Muscle of arm (tissue), 12 donors: ENCODE data around the gene TFCP2L1. TPM values are rescaled to one million over a fixed set of nuclear protein-coding genes. Genes with fewer than 3 reads are reported as not detected.
"Not testable (repeated sequence)": the region's sequence is repeated elsewhere in the genome, so short reads cannot be mapped to it uniquely, and the experiment has no call there.

ENCODE experiments used
- DNase-seq: peaks from one replicate; pipeline ENCODE4 v3.0.0-alpha.2; 2013
- polyA plus RNA-seq, 12 donors: library from polyadenylated mRNA; unstranded; fragments of 120-200 nt; gene quantifications; one replicate each; pipeline ENCODE4 v1.2.1, GENCODE V29; 2013; ENCODE audit not compliant: insufficient read length in 12 of 12

The TFCP2L1 gene
- polyA plus RNA-seq, 12 donors = 0.12 to 2.1 (median 0.44) TPM; not detected in 1

GRCh38 chr2:121225681-121226080, 59.3 kb downstream of the TFCP2L1 start:
- DNase-seq = not testable (repeated sequence)

GRCh38 chr2:121220995-121221394, 64.0 kb downstream of the TFCP2L1 start:
- no peak for DNase-seq

GRCh38 chr2:121219866-121220265, 65.1 kb downstream of the TFCP2L1 start:
- no peak for DNase-seq

GRCh38 chr2:121218386-121218938, 66.5 kb downstream of the TFCP2L1 start:
- DNase-seq = no peak

GRCh38 chr2:121217627-121218026, 67.4 kb downstream of the TFCP2L1 start:
- no peak for DNase-seq

- DNase-seq = no peak
Measured at GRCh38 chr2:121214296-121214695, 70.7 kb downstream of the TFCP2L1 start.

- DNase-seq = no peak
Measured at GRCh38 chr2:121213386-121213785, 71.6 kb downstream of the TFCP2L1 start.

- no peak for DNase-seq
Measured at GRCh38 chr2:121212661-121213325, 72.2 kb downstream of the TFCP2L1 start.

- no peak for DNase-seq
Measured at GRCh38 chr2:121211689-121212151, 73.3 kb downstream of the TFCP2L1 start.

- DNase-seq = no peak
Measured at GRCh38 chr2:121211251-121211650, 73.8 kb downstream of the TFCP2L1 start.

- no peak for DNase-seq
Measured at GRCh38 chr2:121210691-121211090, 74.3 kb downstream of the TFCP2L1 start.

GRCh38 chr2:121209014-121209610, 75.9 kb downstream of the TFCP2L1 start:
- DNase-seq = no peak

GRCh38 chr2:121207494-121207893, 77.5 kb downstream of the TFCP2L1 start:
- no peak for DNase-seq

- no peak for DNase-seq
Measured at GRCh38 chr2:121205321-121205942, 79.6 kb downstream of the TFCP2L1 start.

- DNase-seq = no peak
Measured at GRCh38 chr2:121203591-121204249, 81.3 kb downstream of the TFCP2L1 start.

- no peak for DNase-seq
Measured at GRCh38 chr2:121202541-121203310, 82.3 kb downstream of the TFCP2L1 start.

GRCh38 chr2:121201796-121202195, 83.2 kb downstream of the TFCP2L1 start:
- no peak for DNase-seq

- DNase-seq = no peak
Measured at GRCh38 chr2:121200419-121201315, 84.3 kb downstream of the TFCP2L1 start.

GRCh38 chr2:121200011-121200347, 85.0 kb downstream of the TFCP2L1 start:
- no peak for DNase-seq

GRCh38 chr2:121199281-121200010, 85.6 kb downstream of the TFCP2L1 start:
- DNase-seq = no peak
